ENCODE data around the gene ARHGEF2.
"Not testable (repeated sequence)": the region's sequence is repeated elsewhere in the genome, so short reads cannot be mapped to it uniquely, and the experiment has no call there.

ARHGEF2 gene

GRCh38 chr1:155933591-155934096 lies 44.7 kb downstream of the ARHGEF2 start:
- peaks cover 60% of the 10 kb centered on the region for H3K4me1 ChIP-seq (ENCODE audit: low read depth, poor library complexity, severe bottlenecking)
- peaks cover 37% of the 10 kb centered on the region; the same call in 1 of the 2 replicates for H3K36me3 ChIP-seq (ENCODE audit: insufficient read depth)
- peak overlapping the region; percentile 55 for H3K27ac ChIP-seq

GRCh38 chr1:155932487-155932886 lies 45.9 kb downstream of the ARHGEF2 start:
- Histone ChIP-seq H3K36me3 (ENCODE audit: insufficient read depth) (peaks cover 47% of the 10 kb centered on the region; the same call in 1 of the 2 replicates), H3K9ac (no peak overlapping the region), H3K27ac (peak overlapping the region; percentile 0; the same call in 1 of the 2 replicates), H4K20me1 (ENCODE audit: insufficient read depth) (peaks cover 26% of the 10 kb centered on the region), H3K4me3 (IDR thresholded peaks at IDR 0.05; ENCODE audit: insufficient read depth, low read depth, low read length) (no peak overlapping the region), H3K27me3 (ENCODE audit: insufficient read depth, low read depth) (no peaks in the 10 kb centered on the region), H3K4me2 (peak overlapping the region; percentile 93), H3K79me2 (ENCODE audit: insufficient read depth, low read depth) (peaks cover 68% of the 10 kb centered on the region), H3K4me1 (ENCODE audit: low read depth, poor library complexity, severe bottlenecking) (peaks cover 49% of the 10 kb centered on the region), H2AFZ (ENCODE audit: low read depth) (no peak overlapping the region)
- no peak for TF ChIP-seq CTCF (conservative IDR thresholded peaks at IDR 0.05; ENCODE audit: low read depth, low read length)

More at GRCh38 chr1:155933591-155934096, 44.7 kb downstream of the ARHGEF2 start:
- no peak for TF ChIP-seq CTCF (conservative IDR thresholded peaks at IDR 0.05; ENCODE audit: low read depth, low read length)
- H3K79me2 ChIP-seq (ENCODE audit: insufficient read depth, low read depth) = peaks cover 58% of the 10 kb centered on the region
- H3K4me2 ChIP-seq = peak overlapping the region; percentile 93
- H3K9ac ChIP-seq = peak overlapping the region; percentile 77
- peaks cover 26% of the 10 kb centered on the region for H4K20me1 ChIP-seq (ENCODE audit: insufficient read depth)
- H2AFZ ChIP-seq (ENCODE audit: low read depth) = peak overlapping the region; percentile 72
- no peaks in the 10 kb centered on the region for H3K27me3 ChIP-seq (ENCODE audit: insufficient read depth, low read depth)
- peak overlapping the region; percentile 100 for H3K4me3 ChIP-seq (IDR thresholded peaks at IDR 0.05; ENCODE audit: insufficient read depth, low read depth, low read length)

- peak overlapping the region; percentile 0; the same call in 1 of the 2 replicates for H3K27ac ChIP-seq
- TF ChIP-seq CTCF (conservative IDR thresholded peaks at IDR 0.05; ENCODE audit: low read depth, low read length) = no peak; the same call in 1 of the 2 replicates
- H3K4me2 ChIP-seq = peak overlapping the region; percentile 93
- H3K36me3 ChIP-seq (ENCODE audit: insufficient read depth) = peaks cover 51% of the 10 kb centered on the region; the same call in 1 of the 2 replicates
- H3K79me2 ChIP-seq (ENCODE audit: insufficient read depth, low read depth) = peaks cover 71% of the 10 kb centered on the region
- H2AFZ ChIP-seq (ENCODE audit: low read depth) = no peak overlapping the region
- peaks cover 48% of the 10 kb centered on the region for H3K4me1 ChIP-seq (ENCODE audit: low read depth, poor library complexity, severe bottlenecking)
- no peak overlapping the region for H3K9ac ChIP-seq
- H3K4me3 ChIP-seq (IDR thresholded peaks at IDR 0.05; ENCODE audit: insufficient read depth, low read depth, low read length) = no peak overlapping the region
- no peaks in the 10 kb centered on the region for H3K27me3 ChIP-seq (ENCODE audit: insufficient read depth, low read depth)
- H4K20me1 ChIP-seq (ENCODE audit: insufficient read depth) = peaks cover 26% of the 10 kb centered on the region
Measured at GRCh38 chr1:155932081-155932480, 46.3 kb downstream of the ARHGEF2 start.

GRCh38 chr1:155931332-155932038 lies 46.9 kb downstream of the ARHGEF2 start:
- H3K4me3 ChIP-seq (IDR thresholded peaks at IDR 0.05; ENCODE audit: insufficient read depth, low read depth, low read length) = no peak overlapping the region

GRCh38 chr1:155930725-155931124 lies 47.6 kb downstream of the ARHGEF2 start:
- not testable (repeated sequence) for H3K27me3 ChIP-seq (ENCODE audit: insufficient read depth, low read depth); H2AFZ ChIP-seq (ENCODE audit: low read depth); H3K9ac ChIP-seq; H3K27ac ChIP-seq; H3K4me3 ChIP-seq (IDR thresholded peaks at IDR 0.05; ENCODE audit: insufficient read depth, low read depth, low read length)
- Histone ChIP-seq H3K79me2 (ENCODE audit: insufficient read depth, low read depth) (peaks cover 83% of the 10 kb centered on the region), H3K36me3 (ENCODE audit: insufficient read depth) (peaks cover 64% of the 10 kb centered on the region; the same call in 1 of the 2 replicates), H3K4me1 (ENCODE audit: low read depth, poor library complexity, severe bottlenecking) (peaks cover 48% of the 10 kb centered on the region), H3K4me2 (peak overlapping the region; percentile 93), H4K20me1 (ENCODE audit: insufficient read depth) (peaks cover 26% of the 10 kb centered on the region)

More at GRCh38 chr1:155931332-155932038, 46.9 kb downstream of the ARHGEF2 start:
- Histone ChIP-seq H2AFZ (ENCODE audit: low read depth) (no peak overlapping the region), H3K4me1 (ENCODE audit: low read depth, poor library complexity, severe bottlenecking) (peaks cover 48% of the 10 kb centered on the region), H3K79me2 (ENCODE audit: insufficient read depth, low read depth) (peaks cover 77% of the 10 kb centered on the region), H3K4me2 (peak overlapping the region; percentile 93), H3K27ac (peak overlapping the region; percentile 0; the same call in 1 of the 2 replicates), H3K9ac (no peak overlapping the region), H4K20me1 (ENCODE audit: insufficient read depth) (peaks cover 26% of the 10 kb centered on the region), H3K36me3 (ENCODE audit: insufficient read depth) (peaks cover 57% of the 10 kb centered on the region; the same call in 1 of the 2 replicates), H3K27me3 (ENCODE audit: insufficient read depth, low read depth) (no peaks in the 10 kb centered on the region)
- TF ChIP-seq CTCF (conservative IDR thresholded peaks at IDR 0.05; ENCODE audit: low read depth, low read length) = no peak

All from KMS-11 (cell line).